ENCODE results near the gene SLC38A3.

GRCh38 chr3:50242381-50242770 is 37.3 kb downstream of the SLC38A3 start:
- TF ChIP-seq CTCF (IDR thresholded peaks at IDR 0.05), result no peak
- no peak for TF ChIP-seq POLR2A (IDR thresholded peaks at IDR 0.05)
